HG02981 (cell line): Measurements from ENCODE around the gene ENTHD1.
"Not testable (repeated sequence)": the region's sequence is repeated elsewhere in the genome, so short reads cannot be mapped to it uniquely, and the experiment has no call there.

Experiments used
- ATAC-seq: cut with Tn5 transposase; IDR thresholded peaks from one replicate; pipeline ENCODE4 v1.9.1; 2021; ENCODE audit warnings: mild to moderate bottlenecking, moderate library complexity; ENCODE audit not compliant: unreplicated experiment

The ENTHD1 gene

DNA sequence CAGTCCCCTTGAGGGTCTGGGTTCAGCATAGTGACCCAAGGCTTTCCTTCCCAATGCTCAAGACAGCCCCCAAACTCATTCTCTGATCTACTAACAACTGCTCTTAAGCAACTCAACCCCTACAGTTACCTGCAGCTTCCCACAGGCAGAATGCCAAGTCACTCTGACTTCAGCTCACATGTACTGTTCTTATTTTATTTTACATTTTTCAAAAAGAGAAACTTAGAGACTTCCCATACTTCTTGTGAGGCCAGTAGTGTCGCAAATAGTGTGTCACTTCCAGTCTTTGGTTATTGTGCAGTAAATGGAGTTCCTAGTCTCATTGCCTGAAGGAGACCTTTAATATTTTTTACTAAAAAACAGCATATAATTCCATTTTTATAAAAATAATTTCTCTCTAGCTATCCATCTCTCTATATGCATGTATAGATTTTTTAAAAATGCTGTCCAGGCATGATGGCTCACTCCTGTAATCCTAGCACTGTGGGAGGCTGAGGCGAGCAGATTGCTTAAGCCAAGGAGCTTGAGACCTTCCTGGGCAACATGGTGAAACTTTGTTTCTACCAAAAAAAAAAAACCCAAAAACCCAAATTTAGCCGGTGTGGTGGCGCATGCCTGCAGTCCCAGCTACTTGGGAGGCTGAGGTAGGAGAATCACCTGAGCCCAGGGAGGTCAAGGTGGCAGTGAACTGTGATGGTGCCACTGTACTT is 41.8 kb downstream of the ENTHD1 start:
- no peak for ATAC-seq

DNA sequence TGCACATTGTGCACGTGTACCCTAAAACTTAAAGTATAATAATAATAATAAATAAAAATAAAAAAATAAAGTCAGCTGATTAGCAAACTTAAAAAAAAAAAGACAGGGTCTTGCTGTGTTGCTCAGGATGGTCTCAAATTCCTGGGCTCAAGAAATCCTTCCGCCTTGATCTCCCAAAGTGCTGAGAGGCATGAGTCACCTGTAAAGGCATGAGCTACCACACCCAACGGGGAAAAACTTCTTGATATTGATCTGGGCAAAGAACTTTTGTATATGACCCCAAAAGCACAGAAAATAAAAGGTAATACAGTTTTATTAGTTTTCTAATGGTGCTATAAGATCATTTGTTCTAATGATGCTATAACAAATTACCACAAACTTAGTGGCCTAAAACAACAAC is 46.1 kb downstream of the ENTHD1 start:
- ATAC-seq = no peak

DNA sequence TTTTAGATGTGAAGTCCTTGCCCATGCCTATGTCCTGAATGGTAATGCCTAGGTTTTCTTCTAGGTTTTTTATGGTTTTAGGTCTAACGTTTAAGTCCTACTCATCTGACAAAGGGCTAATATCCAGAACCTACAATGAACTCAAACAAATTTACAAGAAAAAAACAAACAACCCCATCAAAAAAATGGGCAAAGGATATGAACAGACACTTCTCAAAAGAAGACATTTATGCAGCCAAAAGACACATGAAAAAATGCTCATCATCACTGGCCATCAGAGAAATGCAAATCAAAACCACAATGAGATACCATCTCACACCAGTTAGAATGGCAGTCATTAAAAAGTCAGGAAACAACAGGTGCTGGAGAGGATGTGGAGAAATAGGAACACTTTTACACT is 47.0 kb downstream of the ENTHD1 start:
- ATAC-seq = not testable (repeated sequence)

DNA sequence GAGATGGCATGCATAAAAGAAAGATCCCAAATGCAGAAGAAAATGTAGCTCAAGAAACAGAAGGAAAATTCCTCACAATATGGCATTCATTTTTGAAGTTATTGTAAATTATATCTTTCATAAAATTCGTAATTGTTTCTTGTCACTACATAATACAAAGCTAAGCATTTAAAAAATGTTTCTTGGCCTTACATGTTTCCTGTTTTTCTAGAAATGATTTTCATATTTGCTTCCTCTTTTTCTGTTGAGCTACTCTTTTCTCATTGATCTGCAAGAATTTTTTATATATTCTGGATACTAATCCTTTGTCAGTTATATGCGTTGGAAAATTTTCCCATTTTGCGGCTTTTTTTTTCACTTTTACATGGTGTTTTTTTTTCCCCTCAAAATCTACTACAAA is 48.0 kb downstream of the ENTHD1 start:
- ATAC-seq = no peak

DNA sequence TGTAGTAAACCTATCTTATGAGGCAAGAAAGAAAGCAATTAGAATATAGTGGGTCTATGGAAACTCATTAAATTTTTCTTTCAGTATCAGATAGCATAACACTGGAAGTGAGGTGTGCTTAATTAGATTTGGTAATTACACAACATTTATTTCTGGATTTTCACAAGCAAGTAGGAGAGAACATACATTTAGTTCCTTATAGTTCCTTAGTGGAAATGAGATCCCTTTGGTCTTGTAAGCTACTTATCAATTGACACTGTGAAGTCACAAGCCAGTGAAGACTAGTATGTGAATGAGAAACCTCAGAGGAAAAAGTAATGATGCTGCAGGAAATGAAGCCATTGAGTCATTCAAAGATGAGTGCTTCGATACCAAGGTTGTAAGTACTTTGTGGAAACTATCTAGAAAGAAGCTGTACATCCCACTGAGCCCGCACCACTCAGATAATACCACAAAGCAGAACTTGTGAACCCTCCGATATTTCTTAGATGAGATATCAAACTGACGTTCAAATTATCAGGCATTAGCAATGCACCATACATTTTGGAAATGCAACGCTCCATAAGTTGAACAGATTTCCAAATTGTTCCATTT is 53.5 kb downstream of the ENTHD1 start:
- no peak for ATAC-seq

DNA sequence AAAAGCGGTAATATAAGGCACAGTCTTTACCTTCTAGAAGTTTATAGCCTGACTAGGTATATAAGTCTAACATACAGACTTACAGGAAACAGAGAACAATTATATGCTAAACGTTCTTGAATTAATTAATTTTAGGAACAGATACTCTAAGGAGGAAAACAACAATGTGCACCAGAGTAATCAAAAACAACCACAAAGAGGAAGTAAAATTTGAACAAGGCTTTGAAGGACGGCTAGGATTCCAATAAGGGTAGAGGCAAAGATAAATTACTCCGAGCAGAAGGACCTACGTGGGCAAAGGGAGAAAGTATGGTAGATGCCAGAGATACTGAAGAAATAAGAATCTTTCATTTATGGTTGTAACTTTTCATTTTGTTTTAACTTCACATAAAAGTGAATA is 54.4 kb downstream of the ENTHD1 start:
- no peak for ATAC-seq

DNA sequence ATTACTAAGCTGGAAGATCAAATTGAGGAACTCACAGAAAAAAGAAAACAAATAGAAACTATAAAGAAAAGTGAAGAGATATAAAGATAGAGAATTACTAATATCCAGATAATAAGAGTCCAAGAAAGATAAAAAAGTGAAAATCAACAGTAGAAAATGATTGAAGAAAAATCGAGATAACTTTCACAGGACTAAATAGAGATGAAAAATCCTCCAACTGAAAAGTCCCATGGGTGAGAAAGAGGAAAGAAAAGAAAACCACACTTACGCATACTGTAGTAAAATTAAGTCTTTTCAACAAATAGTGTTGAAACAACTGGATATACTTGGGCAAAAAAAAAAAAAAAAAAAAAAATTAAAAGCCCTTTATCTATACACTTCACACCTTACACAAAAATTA is 60.0 kb downstream of the ENTHD1 start:
- no peak for ATAC-seq

DNA sequence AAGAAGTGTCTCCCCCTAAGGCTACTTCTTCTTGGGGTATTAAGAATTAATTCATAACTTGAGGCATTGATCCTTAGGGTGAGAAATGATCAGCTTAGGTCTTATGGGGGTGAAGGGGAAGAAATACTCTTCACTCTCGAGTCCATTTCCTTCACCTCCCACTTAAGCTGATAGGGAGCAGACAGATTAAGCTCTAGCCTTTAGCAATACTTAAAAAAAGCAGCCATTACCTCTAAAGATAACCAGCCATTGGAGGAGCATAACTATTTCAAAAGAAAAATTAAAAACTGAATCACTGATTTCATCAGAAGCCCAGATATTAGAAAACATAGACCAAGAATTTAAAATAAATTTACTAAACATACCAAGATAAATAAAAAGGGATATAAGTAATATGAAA is 60.5 kb downstream of the ENTHD1 start:
- ATAC-seq = no peak

DNA sequence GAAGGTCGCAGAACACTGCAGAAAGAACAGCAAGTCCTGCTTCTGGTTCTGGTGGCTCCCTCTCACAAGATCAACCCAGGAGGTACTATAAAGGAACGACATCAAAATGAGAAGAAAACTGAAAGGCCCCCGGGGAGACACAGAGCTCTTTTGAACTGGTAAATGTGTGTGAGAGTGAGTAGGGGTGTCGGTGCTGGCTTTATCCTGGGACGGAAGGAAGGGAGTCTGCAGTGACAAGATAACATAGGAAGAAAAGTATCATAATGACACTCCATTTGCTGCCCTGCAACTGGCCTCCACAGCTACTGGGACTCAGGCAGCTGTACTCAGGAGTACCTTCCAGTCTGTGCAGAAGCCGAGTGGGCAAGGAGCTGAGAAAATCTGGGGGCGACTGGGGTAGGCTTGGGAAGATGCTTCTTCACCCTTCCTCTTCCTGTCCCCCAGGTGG is 60.9 kb downstream of the ENTHD1 start:
- ATAC-seq = no peak

DNA sequence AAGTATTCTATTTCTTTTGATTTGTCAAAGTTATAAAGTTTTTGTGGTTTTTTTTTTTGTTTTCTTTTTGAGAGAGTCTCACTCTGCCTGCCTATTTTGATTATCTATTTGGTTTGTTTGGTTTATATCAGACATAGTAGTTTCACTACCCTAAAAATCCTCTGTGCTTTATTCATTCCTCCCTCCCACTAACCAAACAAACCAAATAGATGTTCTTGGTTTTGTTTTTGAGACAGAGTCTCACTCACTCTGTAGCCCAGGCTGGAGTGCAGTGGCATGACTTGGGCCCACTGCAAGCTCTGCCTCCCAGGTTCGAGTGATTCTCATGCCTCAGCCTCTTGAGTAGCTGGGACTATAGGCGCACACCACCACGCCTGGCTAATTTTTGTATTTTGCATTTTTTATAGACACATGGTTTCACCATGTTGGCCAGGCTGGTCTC is 67.9 kb downstream of the ENTHD1 start:
- peak; percentile 90 for ATAC-seq

DNA sequence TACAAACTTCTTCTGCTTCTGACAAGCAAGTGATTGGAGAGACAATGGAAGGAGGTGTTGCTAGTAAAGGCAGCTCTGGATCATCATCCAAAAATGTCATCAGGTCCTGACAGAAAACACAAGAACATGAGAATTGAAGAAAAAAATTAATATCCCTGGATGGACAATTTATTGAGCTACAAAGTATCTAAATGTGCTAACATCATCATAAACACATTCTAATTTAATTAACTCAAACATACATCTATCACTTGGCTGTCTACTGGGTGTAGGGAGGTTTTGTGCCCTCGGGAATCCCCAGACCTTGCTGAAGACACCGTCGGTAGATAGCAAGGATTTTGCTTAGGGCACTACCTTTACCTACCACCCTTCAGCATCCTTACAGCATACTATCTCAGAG is 72.6 kb downstream of the ENTHD1 start:
- ATAC-seq = no peak

DNA sequence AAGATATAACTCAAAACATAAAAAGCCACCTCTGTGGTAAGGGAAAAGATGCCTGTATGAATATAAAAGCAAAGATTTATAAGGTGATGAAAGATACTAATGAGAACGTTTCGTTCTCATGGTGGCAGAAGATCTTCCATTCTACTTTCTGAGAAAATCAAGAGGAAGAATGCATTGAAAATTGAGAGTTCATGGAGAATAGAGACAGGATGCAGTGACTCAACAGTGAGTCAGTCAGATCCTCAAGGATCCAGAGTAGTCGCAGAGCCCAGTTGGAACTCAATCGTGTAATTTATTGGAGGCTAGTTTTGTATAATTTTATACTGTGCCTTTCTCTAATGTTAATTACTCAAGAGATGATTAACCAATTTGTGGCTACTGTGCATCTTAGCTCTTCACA is 73.3 kb downstream of the ENTHD1 start:
- ATAC-seq = no peak

DNA sequence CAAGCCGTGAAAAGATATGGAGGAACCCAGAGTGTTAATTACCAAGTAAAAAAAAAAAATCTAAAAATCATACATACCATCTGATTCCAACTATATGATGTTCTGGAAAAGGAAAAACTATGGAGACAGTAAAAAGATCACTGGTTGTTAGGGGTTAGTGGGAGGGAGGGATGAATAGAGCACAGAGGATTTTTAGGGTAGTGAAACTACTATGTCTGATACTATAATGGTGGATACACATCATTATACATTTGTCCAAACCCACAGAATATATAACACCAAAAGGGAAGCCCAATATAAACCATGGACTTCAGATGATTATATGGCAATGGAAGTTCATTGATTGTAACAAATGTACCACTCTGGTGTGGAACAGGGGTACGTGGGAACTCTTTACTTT is 74.1 kb downstream of the ENTHD1 start:
- ATAC-seq = no peak

DNA sequence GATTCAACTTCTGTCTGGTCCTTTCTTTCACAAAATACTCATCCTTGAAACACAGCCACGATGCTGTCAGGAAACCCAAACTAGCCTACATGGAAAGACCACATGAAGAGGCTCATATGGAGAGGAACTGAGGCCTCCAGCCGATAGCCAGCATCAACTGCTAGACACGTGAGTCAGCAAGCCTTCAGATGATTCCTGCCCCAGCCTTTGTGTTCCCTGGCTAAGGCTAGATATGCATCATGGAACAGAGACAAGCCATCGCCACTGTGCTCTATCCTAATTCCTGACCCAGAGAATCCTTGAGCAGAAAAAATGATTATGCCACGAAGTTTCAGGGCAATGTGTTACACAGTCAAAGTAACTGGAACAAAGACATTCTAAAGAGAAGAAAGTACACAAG is 75.5 kb downstream of the ENTHD1 start:
- no peak for ATAC-seq

DNA sequence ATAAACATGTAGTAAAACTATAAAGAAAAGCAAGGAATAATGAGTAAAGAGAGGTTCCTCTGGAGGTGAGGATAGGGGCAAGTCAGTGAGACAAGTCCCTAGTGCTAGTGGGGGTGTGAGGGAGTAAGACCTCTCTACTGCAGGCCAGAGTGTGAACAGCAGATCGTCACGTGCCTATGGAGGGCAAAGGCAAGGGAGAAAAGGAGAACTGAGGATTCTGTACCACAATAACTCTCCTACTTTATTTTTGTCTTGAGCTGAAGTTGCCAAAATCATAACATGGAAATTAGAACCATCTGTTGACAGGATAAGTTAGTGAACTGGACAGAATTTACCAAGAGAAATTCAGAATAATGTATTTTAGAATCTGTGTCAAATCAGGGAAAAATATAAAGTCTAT is 77.6 kb downstream of the ENTHD1 start:
- ATAC-seq = no peak

DNA sequence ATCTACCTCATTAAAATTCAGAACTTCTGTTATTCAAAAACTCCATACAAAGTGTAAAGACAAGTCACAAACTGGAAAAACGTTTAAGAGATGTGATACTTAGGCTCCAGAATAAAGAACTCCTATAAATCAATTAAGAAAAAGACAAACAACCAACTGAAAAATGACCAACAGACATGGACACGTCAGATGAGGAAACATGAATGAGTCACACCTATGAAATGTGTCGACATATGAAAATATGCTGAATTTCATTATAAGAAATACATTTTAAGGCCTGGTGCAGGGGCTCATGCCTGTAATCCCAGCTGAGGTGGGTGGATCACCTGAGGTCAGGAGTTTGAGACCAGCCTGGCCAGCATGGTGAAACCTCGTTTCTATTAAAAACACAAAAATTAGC is 78.7 kb downstream of the ENTHD1 start:
- no peak for ATAC-seq

DNA sequence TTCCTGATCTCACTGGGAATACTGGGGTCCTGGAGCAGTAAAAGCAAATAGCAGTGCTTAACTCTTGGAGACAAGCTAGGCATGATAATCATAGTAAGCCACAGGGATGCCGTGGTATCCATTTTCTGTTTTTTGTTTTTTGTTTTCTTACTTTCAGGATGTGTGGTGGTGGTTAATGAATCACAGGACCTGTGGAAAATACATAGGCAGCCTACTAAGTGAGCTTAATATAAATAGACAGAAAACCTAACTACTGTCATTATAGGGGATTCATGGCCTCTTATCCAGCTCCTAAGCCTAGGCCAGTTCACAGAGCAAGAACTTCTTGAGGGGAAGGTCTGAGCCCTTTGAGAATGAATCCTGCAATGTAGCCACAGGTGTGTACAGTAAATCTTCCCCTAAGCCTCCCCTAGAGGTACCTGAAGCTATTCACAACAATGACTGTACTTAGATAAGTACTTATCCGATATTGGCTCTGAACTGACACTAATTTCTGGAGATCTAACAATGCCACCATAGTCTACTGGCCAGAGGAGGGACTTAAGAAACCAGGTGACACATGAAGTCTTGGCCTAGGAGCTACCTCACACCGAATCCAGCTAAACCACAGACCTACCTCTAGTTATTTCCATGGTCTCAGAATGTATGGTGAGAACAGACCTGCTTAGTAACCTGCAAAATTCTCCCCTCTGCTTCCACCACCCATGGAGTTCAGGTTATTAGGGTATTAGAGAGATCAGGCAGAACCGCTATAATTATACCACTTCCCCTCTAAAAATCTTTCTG is 83.6 kb downstream of the ENTHD1 start:
- ATAC-seq = no peak

DNA sequence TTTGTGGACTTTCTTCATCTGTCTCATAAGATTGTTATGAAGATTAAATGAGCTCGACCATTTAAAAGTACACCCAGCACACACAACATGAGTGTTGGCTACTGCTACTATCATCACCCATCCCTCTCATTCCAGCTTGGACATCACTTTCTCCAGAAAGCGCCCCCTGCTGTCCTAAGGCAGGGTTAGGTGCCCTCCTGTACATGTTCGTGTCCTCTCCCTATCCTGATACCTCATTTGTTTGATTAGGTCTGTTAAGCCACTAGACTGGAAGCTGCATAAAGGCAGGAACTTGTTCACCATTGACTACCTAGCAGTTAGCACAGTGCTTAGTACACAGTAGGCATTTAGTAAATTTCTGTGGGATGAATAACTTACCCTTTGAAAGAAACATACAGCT is 85.5 kb downstream of the ENTHD1 start:
- no peak for ATAC-seq

DNA sequence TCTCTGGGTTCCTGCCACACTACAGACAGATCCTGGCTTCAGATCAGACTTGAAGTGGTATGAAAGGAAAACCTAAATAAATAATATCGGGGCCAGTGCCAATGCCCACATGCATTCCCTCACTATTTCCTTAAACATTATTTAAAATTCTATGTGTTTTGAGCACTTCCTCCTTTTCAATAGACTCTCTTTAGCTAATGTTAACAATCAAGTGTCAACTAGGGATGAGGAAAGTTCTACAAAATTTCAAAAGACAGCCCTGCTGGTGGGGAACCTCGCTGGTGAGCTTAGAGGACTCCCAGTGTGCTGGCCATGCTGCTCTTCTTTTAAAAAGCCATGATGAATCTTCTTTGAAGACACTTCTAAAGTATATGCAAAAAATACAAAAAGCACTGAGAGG is 87.5 kb downstream of the ENTHD1 start:
- ATAC-seq = no peak

DNA sequence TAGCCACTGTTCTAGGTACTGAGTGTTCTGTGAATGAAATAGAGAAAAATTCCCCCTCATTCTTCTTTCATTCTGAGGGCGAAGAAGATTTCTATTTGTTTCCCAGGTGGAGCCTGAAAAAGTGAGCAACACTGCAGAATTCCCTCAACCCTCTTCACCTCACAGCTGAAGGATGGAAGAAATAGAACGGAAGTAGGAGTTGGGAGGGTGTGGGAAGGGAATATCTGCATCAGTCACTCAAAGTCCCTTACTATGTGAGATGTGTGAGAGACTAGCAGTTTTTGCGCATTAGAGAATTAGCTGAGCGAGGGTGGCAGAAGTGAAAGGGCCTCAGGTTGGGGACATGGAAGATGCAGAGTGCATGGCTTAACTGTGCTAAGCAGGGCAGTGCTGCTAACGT is 88.4 kb downstream of the ENTHD1 start:
- no peak for ATAC-seq

DNA sequence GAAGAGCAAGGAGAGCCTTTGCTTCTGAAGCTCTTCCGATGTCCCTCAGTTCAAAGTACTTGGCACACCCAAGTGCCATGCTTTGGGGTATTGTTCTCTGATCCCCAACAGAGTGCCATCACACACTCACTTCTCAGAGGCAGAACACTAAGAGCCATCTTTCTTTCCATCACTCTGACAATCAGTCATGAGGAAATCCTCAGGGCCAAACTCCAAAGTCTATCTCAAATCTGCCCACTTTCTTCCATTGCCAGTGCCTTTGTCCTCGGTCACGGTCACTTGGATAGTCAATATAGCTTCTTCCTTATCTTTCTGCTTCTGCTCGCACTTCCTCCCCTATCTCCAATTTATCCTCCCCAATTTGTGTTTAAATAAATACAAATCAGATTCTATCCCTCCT is 90.9 kb downstream of the ENTHD1 start:
- ATAC-seq = no peak
